Activated CD4-positive, alpha-beta T cell treated with anti-CD3 and anti-CD28 coated beads for 36 hours (primary cell): ENCODE results near the gene RPA3. TPM values are rescaled to one million over a fixed set of nuclear protein-coding genes. Genes with fewer than 3 reads are reported as not detected.

ENCODE experiments used
- ATAC-seq: fragments of 200-7000 bp; cut with Tn5 transposase; one replicate; pipeline ENCODE4 v1.10.0; 2021; ENCODE audit warnings: mild to moderate bottlenecking, moderate library complexity
- CTCF ChIA-PET: fragments of 350-600 bp; sonication (Branson Sonifier 250); formaldehyde crosslinking; loops from one replicate; lab custom pipeline; 2021; ENCODE audit warnings: antibody characterized with exemption; lab: Charles Lee
- POLR2A ChIA-PET: fragments of 350-600 bp; sonication (Branson Sonifier 250); formaldehyde crosslinking; loops from one replicate; lab custom pipeline; 2021; ENCODE audit warnings: antibody characterized with exemption, inconsistent platforms; lab: Charles Lee
- DNase-seq: peaks from one replicate; pipeline ENCODE4 v3.0.0-alpha.2; 2020
- H3K27ac Mint-ChIP-seq: one replicate; pipeline ENCODE4 v1.8.0; 2021; ENCODE audit warnings: mixed read lengths
- H3K27me3 Mint-ChIP-seq: one replicate; pipeline ENCODE4 v1.8.0; 2021; ENCODE audit warnings: mixed read lengths
- H3K36me3 Mint-ChIP-seq: one replicate; pipeline ENCODE4 v1.8.0; 2021; ENCODE audit warnings: low read depth, mixed read lengths
- H3K4me1 Mint-ChIP-seq: one replicate; pipeline ENCODE4 v1.8.0; 2021; ENCODE audit warnings: mixed read lengths
- H3K4me3 Mint-ChIP-seq: one replicate; pipeline ENCODE4 v1.8.0; 2021; ENCODE audit warnings: mild to moderate bottlenecking, moderate library complexity, mixed read lengths
- H3K9me3 Mint-ChIP-seq: one replicate; pipeline ENCODE4 v1.8.0; 2021; ENCODE audit warnings: low read depth, mixed read lengths
- intact Hi-C, 2 experiments: fragments of 100-400 bp; cut with DNase I in 1 of 2; cut with micrococcal nuclease in 1 of 2; formaldehyde crosslinking; loops; one replicate each; pipeline versions ENCODE4 v1.14.2 to v1.15.1; 2022 to 2024; cut with DNase I, micrococcal nuclease
- total RNA-seq, 2 experiments: library from RNA; stranded (reverse); gene quantifications; one replicate each; pipeline ENCODE4 v1.2.3, GENCODE V29; 2021

RPA3 gene
- total RNA-seq = 100 to 1,000 TPM; 109 to 181 TPM

- H3K27ac Mint-ChIP-seq = peak within 1 kb of the TSS; percentile 84
- CTCF ChIA-PET = interaction anchor here (1.2 to 2.2 kb wide), 5 partner anchors 37 to 499 kb away, joined by 3 to 11 read pairs (median 3); partner anchors contain the start of gene UMAD1
- DNase-seq (no peak), ATAC-seq (no peak)
- H3K36me3 Mint-ChIP-seq = peaks cover 5% of the 10 kb centered on the region
- intact Hi-C loops = loop anchor here (2.0 to 10.0 kb wide), 4 partner anchors 42 to 534 kb away; partner anchors contain the start of genes C1GALT1 (in 1 of the 2), GLCCI1 (in 1 of the 2) and UMAD1 (in 1 of the 2)
- peaks cover 28% of the 10 kb centered on the region for H3K4me1 Mint-ChIP-seq
- peak within 1 kb of the TSS; percentile 8 for H3K4me3 Mint-ChIP-seq
- POLR2A ChIA-PET = no interaction called here
- no peaks in the 10 kb centered on the region for H3K27me3 Mint-ChIP-seq
- no peaks in the 10 kb centered on the region for H3K9me3 Mint-ChIP-seq
These were observed at the start of gene RPA3 for GRCh38 chr7:7718492-7718891. Gene RPA3 (minus strand): TSS chr7:7718607. CDS start chr7:7640418, 78,189 bp downstream.

GRCh38 chr7:7766671-7767070 lies 48.3 kb upstream of the RPA3 start:
- CTCF ChIA-PET = interaction anchor here (1.2 to 2.0 kb wide), 2 partner anchors 16 to 85 kb away, joined by 3 to 5 read pairs; no protein-coding TSS in a partner anchor
- POLR2A ChIA-PET = no interaction called here
- Mint-ChIP-seq H3K9me3 (no peaks in the 10 kb centered on the region), H3K4me1 (peaks cover 38% of the 10 kb centered on the region), H3K27ac (no peak overlapping the region), H3K36me3 (no peaks in the 10 kb centered on the region), H3K4me3 (no peak overlapping the region), H3K27me3 (no peaks in the 10 kb centered on the region)
- no peak for DNase-seq
- no peak for ATAC-seq
- intact Hi-C loops = no loop called here

GRCh38 chr7:7765422-7765821 lies 47.0 kb upstream of the RPA3 start:
- H3K27me3 Mint-ChIP-seq = no peaks in the 10 kb centered on the region
- H3K4me1 Mint-ChIP-seq = peaks cover 41% of the 10 kb centered on the region
- H3K4me3 Mint-ChIP-seq = no peak overlapping the region
- intact Hi-C loops = no loop called here
- DNase-seq (no peak), ATAC-seq (no peak)
- ChIA-PET POLR2A (no interaction called here), CTCF (interaction anchor here (0.6 to 2.1 kb wide), 6 partner anchors 9 to 192 kb away, joined by 3 to 11 read pairs (median 5); no protein-coding TSS in a partner anchor)
- H3K9me3 Mint-ChIP-seq = no peaks in the 10 kb centered on the region
- no peaks in the 10 kb centered on the region for H3K36me3 Mint-ChIP-seq
- H3K27ac Mint-ChIP-seq = no peak overlapping the region

GRCh38 chr7:7764520-7765396 lies 46.4 kb upstream of the RPA3 start:
- no peaks in the 10 kb centered on the region for H3K9me3 Mint-ChIP-seq
- DNase-seq = no peak

GRCh38 chr7:7761974-7762779 lies 43.8 kb upstream of the RPA3 start:
- CTCF ChIA-PET = interaction anchor here (0.5 to 2.6 kb wide), 4 partner anchors 81 to 453 kb away, joined by 3 to 25 read pairs (median 3); no protein-coding TSS in a partner anchor

More at GRCh38 chr7:7764520-7765396, 46.4 kb upstream of the RPA3 start:
- intact Hi-C loops = loop anchor here (5.0 kb wide), 7 partner anchors 122 to 453 kb away; partner anchors contain the start of genes GLCCI1 (in 1 of the 2) and UMAD1 (in 1 of the 2)
- H3K27ac Mint-ChIP-seq = peak overlapping the region; percentile 39
- ChIA-PET CTCF (interaction anchor here (0.6 to 2.1 kb wide), 5 partner anchors 10 to 193 kb away, joined by 3 to 11 read pairs (median 5); no protein-coding TSS in a partner anchor), POLR2A (no interaction called here)
- H3K36me3 Mint-ChIP-seq = no peaks in the 10 kb centered on the region
- ATAC-seq = peak; percentile 28
- H3K4me3 Mint-ChIP-seq = no peak overlapping the region
- H3K27me3 Mint-ChIP-seq = no peaks in the 10 kb centered on the region
- peaks cover 41% of the 10 kb centered on the region for H3K4me1 Mint-ChIP-seq

GRCh38 chr7:7761340-7761973 lies 43.0 kb upstream of the RPA3 start:
- Mint-ChIP-seq H3K27me3 (no peaks in the 10 kb centered on the region), H3K36me3 (no peaks in the 10 kb centered on the region), H3K9me3 (no peaks in the 10 kb centered on the region), H3K4me1 (peaks cover 41% of the 10 kb centered on the region), H3K4me3 (peak overlapping the region; percentile 74), H3K27ac (peak overlapping the region; percentile 87)
- ChIA-PET CTCF (interaction anchor here (0.7 to 2.6 kb wide), 8 partner anchors 12 to 453 kb away, joined by 3 to 25 read pairs (median 3); no protein-coding TSS in a partner anchor), POLR2A (no interaction called here)
- intact Hi-C loops = loop anchor here (1.0 to 5.0 kb wide), 11 partner anchors 43 to 456 kb away; partner anchors contain the start of genes GLCCI1 (in 1 of the 2), RPA3 (in 1 of the 2) and UMAD1 (in 1 of the 2)
- no peak for DNase-seq
- ATAC-seq = peak; percentile 34

More at GRCh38 chr7:7761974-7762779, 43.8 kb upstream of the RPA3 start:
- H3K4me3 Mint-ChIP-seq = peak overlapping the region; percentile 74
- H3K27me3 Mint-ChIP-seq = no peaks in the 10 kb centered on the region
- H3K36me3 Mint-ChIP-seq = no peaks in the 10 kb centered on the region
- peak overlapping the region; percentile 87 for H3K27ac Mint-ChIP-seq
- DNase-seq (peak; percentile 20), ATAC-seq (peak; percentile 83)
- H3K9me3 Mint-ChIP-seq = no peaks in the 10 kb centered on the region
- POLR2A ChIA-PET = no interaction called here
- peaks cover 41% of the 10 kb centered on the region for H3K4me1 Mint-ChIP-seq
- intact Hi-C loops = loop anchor here (1.0 to 5.0 kb wide), 13 partner anchors 43 to 455 kb away; partner anchors contain the start of genes UMAD1 (in 2 of the 2), GLCCI1 (in 1 of the 2) and RPA3 (in 1 of the 2)

GRCh38 chr7:7757576-7757975 lies 39.2 kb upstream of the RPA3 start:
- POLR2A ChIA-PET = interaction anchor here (0.5 kb wide), 1 partner anchor 117 kb away, joined by 3 read pairs; no protein-coding TSS in a partner anchor
- H3K9me3 Mint-ChIP-seq = no peaks in the 10 kb centered on the region
- peaks cover 4% of the 10 kb centered on the region for H3K36me3 Mint-ChIP-seq
- no peaks in the 10 kb centered on the region for H3K27me3 Mint-ChIP-seq
- no peak for ATAC-seq
- CTCF ChIA-PET = interaction anchor here (0.5 to 2.6 kb wide), 3 partner anchors 77 to 465 kb away, joined by 3 to 10 read pairs (median 5); no protein-coding TSS in a partner anchor
- no peak overlapping the region for H3K27ac Mint-ChIP-seq
- DNase-seq = no peak
- H3K4me3 Mint-ChIP-seq = no peak overlapping the region
- H3K4me1 Mint-ChIP-seq = peaks cover 18% of the 10 kb centered on the region
- intact Hi-C loops = no loop called here

GRCh38 chr7:7756577-7756976 lies 38.2 kb upstream of the RPA3 start:
- Mint-ChIP-seq H3K36me3 (peaks cover 4% of the 10 kb centered on the region), H3K4me3 (no peak overlapping the region), H3K27ac (no peak overlapping the region), H3K4me1 (peaks cover 8% of the 10 kb centered on the region), H3K27me3 (no peaks in the 10 kb centered on the region), H3K9me3 (no peaks in the 10 kb centered on the region)
- CTCF ChIA-PET = interaction anchor here (2.6 kb wide), 1 partner anchor 76 kb away, joined by 10 read pairs; no protein-coding TSS in a partner anchor
- ATAC-seq (no peak), DNase-seq (no peak)
- intact Hi-C loops = no loop called here
- POLR2A ChIA-PET = no interaction called here

GRCh38 chr7:7751243-7752092 lies 33.1 kb upstream of the RPA3 start:
- H3K4me1 Mint-ChIP-seq = peaks cover 4% of the 10 kb centered on the region
- ChIA-PET CTCF (interaction anchor here (0.9 to 1.1 kb wide), 3 partner anchors 15 to 70 kb away, joined by 3 read pairs; no protein-coding TSS in a partner anchor), POLR2A (no interaction called here)
- H3K36me3 Mint-ChIP-seq = peaks cover 4% of the 10 kb centered on the region
- H3K27me3 Mint-ChIP-seq = no peaks in the 10 kb centered on the region
- H3K27ac Mint-ChIP-seq = no peak overlapping the region
- H3K4me3 Mint-ChIP-seq = no peak overlapping the region
- intact Hi-C loops = no loop called here
- no peaks in the 10 kb centered on the region for H3K9me3 Mint-ChIP-seq
- DNase-seq (no peak), ATAC-seq (no peak)
